HCT116 (cell line): ENCODE data around the gene SLC16A11. TPM values are rescaled to one million over a fixed set of nuclear protein-coding genes. Genes with fewer than 3 reads are reported as not detected.

Experiments used
- ATAC-seq: fragments of 200-7000 bp; cut with Tn5 transposase; 2 replicates; pipeline ENCODE4 v1.9.1; 2020; ENCODE audit warnings: mild to moderate bottlenecking, moderate library complexity
- BruUV-seq: library from RNA; stranded (reverse); fragments of 400-500 nt; replicated peaks from 2 replicates; lab custom pipeline; 2021; lab: Mats Ljungman, UMichigan
- CTCF ChIA-PET: fragments of 300-600 bp; sonication (Branson Sonifier 250); formaldehyde crosslinking; loops from one replicate; lab custom pipeline; 2021; ENCODE audit warnings: antibody characterized with exemption; lab: Charles Lee
- POLR2A ChIA-PET: fragments of 300-600, 350-600 bp; sonication (Branson Sonifier 250); formaldehyde crosslinking; loops from one replicate; lab custom pipeline; 2021; ENCODE audit warnings: antibody characterized with exemption; lab: Charles Lee
- RAD21 ChIA-PET, 2 experiments: fragments of 300-600 bp; sonication (Branson Sonifier 250); formaldehyde crosslinking; loops; one replicate each; lab custom pipeline; 2023; ENCODE audit warnings: low total read pairs in 2 of 2; ENCODE audit not compliant: uncharacterized antibody in 2 of 2, unreplicated experiment in 2 of 2, low non-redundant PET in 1 of 2; lab: Charles Lee
- DNase-seq: peaks from one replicate; pipeline ENCODE4 v3.0.0-alpha.2; 2010; ENCODE audit warnings: low read depth, low spot score
- H2AFZ ChIP-seq: fragments of 200-600 bp; shearing (Covaris generic), sonication (generic); 2 replicates; pipeline ENCODE4 v1.6.1; 2017; ENCODE audit warnings: low read depth, mixed run types, mixed read lengths, antibody characterized with exemption, low read length; ENCODE audit not compliant: poor library complexity, severe bottlenecking
- H3K27ac ChIP-seq: 2 replicates; pipeline ENCODE4 v1.5.1; 2012; ENCODE audit warnings: low read depth, low read length
- H3K27me3 ChIP-seq: fragments of 200-600 bp; sonication (generic); 2 replicates; pipeline ENCODE4 v1.6.1; 2016; ENCODE audit warnings: mixed run types, low read length, mixed read lengths; ENCODE audit not compliant: insufficient read depth
- H3K36me3 ChIP-seq, 2 experiments: fragments of 200-500 bp in 1 of 2; fragments of 200-600 bp in 1 of 2; sonication (Bioruptor generic) in 1 of 2; sonication (generic) in 1 of 2; 2 replicates each; pipeline versions ENCODE4 v1.5.1 to v1.6.1; 2014 to 2016; ENCODE audit warnings: low read length in 2 of 2, inconsistent platforms in 1 of 2, mixed read lengths in 1 of 2, mixed run types in 1 of 2; ENCODE audit not compliant: insufficient read depth in 2 of 2, control insufficient read depth in 1 of 2
- H3K4me1 ChIP-seq, 2 experiments: fragments of 200-600 bp in 1 of 2; sonication (generic) in 1 of 2; 2 replicates each; pipeline versions ENCODE4 v1.5.1 to v1.6.1; 2012 to 2017; ENCODE audit warnings: low read length in 2 of 2, inconsistent platforms in 1 of 2, mild to moderate bottlenecking in 1 of 2, mixed read lengths in 1 of 2, mixed run types in 1 of 2, moderate library complexity in 1 of 2; ENCODE audit not compliant: insufficient read depth in 2 of 2, control insufficient read depth in 1 of 2
- H3K4me2 ChIP-seq: fragments of 200-600 bp; sonication (generic); 2 replicates; pipeline ENCODE4 v1.6.1; 2017; ENCODE audit warnings: mixed run types, low read length, mixed read lengths
- H3K4me3 ChIP-seq, 2 experiments: fragments of 200-600 bp in 1 of 2; sonication (generic) in 1 of 2; replicated peaks in 1 of 2; 2 replicates each; pipeline ENCODE4 v1.5.1; 2011 to 2016; ENCODE audit warnings: low read length in 2 of 2, control low read depth in 1 of 2, low read depth in 1 of 2, mild to moderate bottlenecking in 1 of 2, mixed read lengths in 1 of 2, mixed run types in 1 of 2
- H3K79me2 ChIP-seq: fragments of 200-600 bp; sonication (generic); 2 replicates; pipeline ENCODE4 v1.6.1; 2017; ENCODE audit warnings: mild to moderate bottlenecking, mixed run types, low read length, moderate library complexity, mixed read lengths; ENCODE audit not compliant: insufficient read depth
- H3K9ac ChIP-seq: fragments of 200-600 bp; sonication (generic); 2 replicates; pipeline ENCODE4 v1.6.1; 2016; ENCODE audit warnings: low read length, mixed read lengths
- H3K9me2 ChIP-seq: fragments of 200-600 bp; sonication (generic), shearing (Covaris generic); 2 replicates; pipeline ENCODE4 v1.6.1; 2017; ENCODE audit warnings: mixed run types, mild to moderate bottlenecking, moderate library complexity; ENCODE audit not compliant: insufficient read depth
- H3K9me3 ChIP-seq, 2 experiments: fragments of 200-500 bp in 1 of 2; fragments of 200-600 bp in 1 of 2; sonication (Bioruptor generic) in 1 of 2; sonication (generic) in 1 of 2; 2 replicates each; pipeline ENCODE4 v1.6.1; 2014 to 2017; ENCODE audit warnings: low read length in 2 of 2, mixed read lengths in 2 of 2, inconsistent platforms in 1 of 2, low read depth in 1 of 2, mild to moderate bottlenecking in 1 of 2, mixed run types in 1 of 2, moderate library complexity in 1 of 2; ENCODE audit not compliant: control insufficient read depth in 1 of 2, insufficient read depth in 1 of 2
- H4K20me1 ChIP-seq: fragments of 200-600 bp; sonication (generic), shearing (Covaris generic); 2 replicates; pipeline ENCODE4 v1.6.1; 2017; ENCODE audit warnings: mixed run types, mild to moderate bottlenecking, moderate library complexity; ENCODE audit not compliant: insufficient read depth
- CBX3 ChIP-seq: IDR thresholded peaks from 2 replicates; pipeline ENCODE4 v1.6.1; 2012; ENCODE audit warnings: low read depth
- CEBPB ChIP-seq: IDR thresholded peaks from 2 replicates; pipeline ENCODE4 v1.6.1; 2012; ENCODE audit warnings: low read depth
- ELF1 ChIP-seq: IDR thresholded peaks from 2 replicates; pipeline ENCODE4 v1.6.1; 2012; ENCODE audit warnings: low read depth, borderline replicate concordance
- EZH2 ChIP-seq: fragments of 200-600 bp; sonication (generic); IDR thresholded peaks from 2 replicates; pipeline ENCODE4 v1.6.1; 2017; ENCODE audit warnings: antibody characterized with exemption, mixed run types
- EZH2phosphoT487 ChIP-seq: fragments of 200-600 bp; IDR thresholded peaks from 2 replicates; pipeline ENCODE4 v1.6.1; 2018; ENCODE audit warnings: antibody characterized with exemption, borderline replicate concordance
- FOSL1 ChIP-seq: IDR thresholded peaks from 2 replicates; pipeline ENCODE4 v1.6.1; 2012; ENCODE audit warnings: low read depth
- JUND ChIP-seq: IDR thresholded peaks from 2 replicates; pipeline ENCODE4 v1.6.1; 2012
- POLR2A ChIP-seq: IDR thresholded peaks from 2 replicates; pipeline ENCODE4 v1.7.0; 2011; ENCODE audit warnings: borderline replicate concordance; ENCODE audit not compliant: insufficient read depth, insufficient read length; ENCODE audit errors: extremely low read depth
- RAD21 ChIP-seq: IDR thresholded peaks from 2 replicates; pipeline ENCODE4 v1.6.1; 2012; ENCODE audit warnings: low read depth, mild to moderate bottlenecking
- REST ChIP-seq: IDR thresholded peaks from 2 replicates; pipeline ENCODE4 v1.6.1; 2012; ENCODE audit warnings: low read depth
- SIN3A ChIP-seq: IDR thresholded peaks from 2 replicates; pipeline ENCODE4 v1.6.1; 2012; ENCODE audit warnings: low read depth
- TCF7L2 ChIP-seq: IDR thresholded peaks from 2 replicates; pipeline ENCODE4 v1.7.0; 2011; ENCODE audit warnings: borderline replicate concordance, inconsistent platforms; ENCODE audit not compliant: insufficient read depth, insufficient read length; ENCODE audit errors: extremely low read depth
- YY1 ChIP-seq: IDR thresholded peaks from 2 replicates; pipeline ENCODE4 v1.6.1; 2011; ENCODE audit warnings: low read length, low read depth, moderate library complexity, mild to moderate bottlenecking; ENCODE audit not compliant: insufficient replicate concordance; ENCODE audit errors: extremely low read depth
- ZBTB33 ChIP-seq: IDR thresholded peaks from 2 replicates; pipeline ENCODE4 v1.6.1; 2011; ENCODE audit warnings: mild to moderate bottlenecking, low read length, moderate library complexity; ENCODE audit not compliant: insufficient replicate concordance; ENCODE audit errors: extremely low read depth
- ZFX ChIP-seq: fragments of 450-650 bp; IDR thresholded peaks from 2 replicates; pipeline ENCODE4 v1.6.1; 2017
- intact Hi-C: fragments of 100-400 bp; cut with micrococcal nuclease; formaldehyde crosslinking; loops from 2 replicates; pipeline ENCODE4 v1.10.0; 2022
- total RNA-seq: library from RNA; stranded (reverse); gene quantifications from one replicate; pipeline ENCODE4 v1.2.1, GENCODE V29; 2021; ENCODE audit not compliant: unreplicated experiment
- TF ChIP-seq, protein P1 (sequence below): IDR thresholded peaks from 2 replicates; pipeline ENCODE4 v1.6.1; 2012
- TF ChIP-seq, protein P2 (sequence below), 3 experiments: fragments of 200-600 bp in 1 of 3; sonication (generic) in 1 of 3; IDR thresholded peaks in 2 of 3; conservative IDR thresholded peaks in 1 of 3; 2 replicates each; pipeline ENCODE4 v1.5.1; 2012 to 2017; ENCODE audit warnings: low read depth in 2 of 3, low read length in 2 of 3, antibody characterized with exemption in 1 of 3, borderline replicate concordance in 1 of 3, control low read depth in 1 of 3, mild to moderate bottlenecking in 1 of 3, mixed read lengths in 1 of 3, mixed run types in 1 of 3, moderate library complexity in 1 of 3; ENCODE audit not compliant: insufficient read depth in 1 of 3
- TF ChIP-seq, protein P3 (sequence below): IDR thresholded peaks from 2 replicates; pipeline ENCODE4 v1.6.1; 2012

The SLC16A11 gene
- total RNA-seq, 1 experiment from 2014 or later, result not detected

GRCh38 chr17:7019367-7019766, 24.5 kb downstream of the SLC16A11 start:
- Histone ChIP-seq H3K36me3 (no peaks in the 10 kb centered on the region), H3K27ac (no peak overlapping the region; the same call in 1 of the 2 replicates), H3K4me2 (peak overlapping the region; percentile 82), H4K20me1 (no peaks in the 10 kb centered on the region), H3K4me1 (peaks cover 10 to 48% of the 10 kb centered on the region in 2 experiments; a peak in 3 of 4 replicates), H3K9ac (peak overlapping the region; percentile 62), H3K27me3 (no peaks in the 10 kb centered on the region), H3K4me3 (peak overlapping the region in 1 of 2 experiments; percentile 54; a peak in 2 of 4 replicates), H2AFZ (peak overlapping the region; percentile 94), H3K9me2 (no peaks in the 10 kb centered on the region), H3K9me3 (no peaks in the 10 kb centered on the region), H3K79me2 (0 out of 2 replicates have a peak, but pooled peaks cover under 1% of the 10 kb centered on the region)
- TF ChIP-seq, protein P1, sequence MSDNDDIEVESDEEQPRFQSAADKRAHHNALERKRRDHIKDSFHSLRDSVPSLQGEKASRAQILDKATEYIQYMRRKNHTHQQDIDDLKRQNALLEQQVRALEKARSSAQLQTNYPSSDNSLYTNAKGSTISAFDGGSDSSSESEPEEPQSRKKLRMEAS, result no peak
- TF ChIP-seq, protein P2, sequence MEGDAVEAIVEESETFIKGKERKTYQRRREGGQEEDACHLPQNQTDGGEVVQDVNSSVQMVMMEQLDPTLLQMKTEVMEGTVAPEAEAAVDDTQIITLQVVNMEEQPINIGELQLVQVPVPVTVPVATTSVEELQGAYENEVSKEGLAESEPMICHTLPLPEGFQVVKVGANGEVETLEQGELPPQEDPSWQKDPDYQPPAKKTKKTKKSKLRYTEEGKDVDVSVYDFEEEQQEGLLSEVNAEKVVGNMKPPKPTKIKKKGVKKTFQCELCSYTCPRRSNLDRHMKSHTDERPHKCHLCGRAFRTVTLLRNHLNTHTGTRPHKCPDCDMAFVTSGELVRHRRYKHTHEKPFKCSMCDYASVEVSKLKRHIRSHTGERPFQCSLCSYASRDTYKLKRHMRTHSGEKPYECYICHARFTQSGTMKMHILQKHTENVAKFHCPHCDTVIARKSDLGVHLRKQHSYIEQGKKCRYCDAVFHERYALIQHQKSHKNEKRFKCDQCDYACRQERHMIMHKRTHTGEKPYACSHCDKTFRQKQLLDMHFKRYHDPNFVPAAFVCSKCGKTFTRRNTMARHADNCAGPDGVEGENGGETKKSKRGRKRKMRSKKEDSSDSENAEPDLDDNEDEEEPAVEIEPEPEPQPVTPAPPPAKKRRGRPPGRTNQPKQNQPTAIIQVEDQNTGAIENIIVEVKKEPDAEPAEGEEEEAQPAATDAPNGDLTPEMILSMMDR (IDR thresholded peaks at IDR 0.05 in 2 of 3, conservative IDR thresholded peaks at IDR 0.05 in 1 of 3; ENCODE audit: borderline replicate concordance in 1 of 3, insufficient read depth in 1 of 3, low read depth in 2 of 3, low read length in 2 of 3), result no peak
- TF ChIP-seq ZFX, result no peak
- TF ChIP-seq EZH2phosphoT487, result no peak
- no peak for TF ChIP-seq POLR2A
- TF ChIP-seq, protein P3, sequence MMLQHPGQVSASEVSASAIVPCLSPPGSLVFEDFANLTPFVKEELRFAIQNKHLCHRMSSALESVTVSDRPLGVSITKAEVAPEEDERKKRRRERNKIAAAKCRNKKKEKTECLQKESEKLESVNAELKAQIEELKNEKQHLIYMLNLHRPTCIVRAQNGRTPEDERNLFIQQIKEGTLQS, result no peak
- no peak for TF ChIP-seq REST
- TF ChIP-seq ELF1, result no peak
- no peak for TF ChIP-seq FOSL1
- no peak for TF ChIP-seq CBX3
- no peak for TF ChIP-seq ZBTB33
- no peak for TF ChIP-seq CEBPB
- no peak for TF ChIP-seq TCF7L2
- TF ChIP-seq EZH2, result no peak
- TF ChIP-seq JUND, result no peak
- no peak for TF ChIP-seq RAD21
- no peak for TF ChIP-seq SIN3A
- TF ChIP-seq YY1, result no peak
- ChIA-PET POLR2A (interaction anchor here (0.6 kb wide), 1 partner anchor 352 kb away, joined by 6 read pairs; no protein-coding TSS in a partner anchor), RAD21 (no interaction called here), CTCF (no interaction called here)
- no peak for DNase-seq
- ATAC-seq, result no peak
- intact Hi-C loops, result no loop called here
- no TSS peak for BruUV-seq
